SK-N-SH treated with all-trans-retinoic acid at 6 μM for 48 hours (cell line): ENCODE results near the gene GH1.

Experiments
- ARNTL ChIP-seq: fragments of 450-650 bp; formaldehyde crosslinking; IDR thresholded peaks from 2 replicates; pipeline ENCODE4 v1.5.0; 2020; ENCODE audit warnings: low read depth, mild to moderate bottlenecking, moderate library complexity, borderline replicate concordance
- OSR1 ChIP-seq: fragments of 250-450 bp; sonication (Bioruptor Pico); IDR thresholded peaks from 2 replicates; pipeline ENCODE4 v1.8.0; 2022; ENCODE audit warnings: moderate library complexity, mild to moderate bottlenecking, inconsistent platforms
- PPARA ChIP-seq: fragments of 250-450 bp; sonication (Bioruptor Pico); IDR thresholded peaks from 2 replicates; pipeline ENCODE4 v1.5.0; 2020; ENCODE audit warnings: mild to moderate bottlenecking, borderline replicate concordance
- ZFP30 ChIP-seq: fragments of 450-650 bp; formaldehyde crosslinking; IDR thresholded peaks from 2 replicates; pipeline ENCODE4 v1.5.0; 2022; ENCODE audit warnings: mild to moderate bottlenecking, moderate library complexity
- ZNF8 ChIP-seq: fragments of 450-650 bp; formaldehyde crosslinking; IDR thresholded peaks from 2 replicates; pipeline ENCODE4 v1.5.0; 2020; ENCODE audit warnings: mild to moderate bottlenecking, moderate library complexity
- TF ChIP-seq, protein P1 (sequence below): fragments of 250-450 bp; sonication (Bioruptor Pico); IDR thresholded peaks from 2 replicates; pipeline ENCODE4 v1.5.1; 2020; ENCODE audit warnings: low read depth, mild to moderate bottlenecking, moderate library complexity
- TF ChIP-seq, protein P2 (sequence below): fragments of 250-450 bp; sonication (Bioruptor Pico); IDR thresholded peaks from 2 replicates; pipeline ENCODE4 v1.8.0; 2020; ENCODE audit warnings: mild to moderate bottlenecking, moderate library complexity, borderline replicate concordance
- TF ChIP-seq, protein P3 (sequence below): fragments of 250-450 bp; sonication (Bioruptor Pico); IDR thresholded peaks from 2 replicates; pipeline ENCODE4 v1.5.1; 2021; ENCODE audit warnings: mild to moderate bottlenecking, moderate library complexity

DNA sequence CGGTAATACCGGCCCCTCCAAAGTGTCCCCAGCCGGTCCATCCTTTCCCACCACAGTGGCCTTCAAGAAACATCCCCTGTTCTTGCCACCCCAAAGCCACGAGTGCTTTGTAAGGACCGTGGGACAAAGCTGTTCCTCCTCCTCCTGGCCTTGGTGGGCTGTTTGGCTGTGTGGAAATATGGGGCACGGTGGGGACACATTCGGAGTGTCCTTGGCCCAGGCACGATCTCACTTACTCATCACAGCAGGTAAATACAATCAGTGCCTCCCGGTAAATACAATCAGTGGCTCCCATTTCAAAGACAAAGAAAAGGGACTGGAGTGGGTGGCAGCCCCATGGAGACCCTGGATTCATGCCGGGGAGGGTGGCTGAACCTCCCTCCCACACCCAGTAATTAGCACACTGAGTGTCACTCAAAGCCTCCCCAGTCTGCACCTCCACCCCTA lies 43.7 kb upstream of the GH1 start:
- no peak for TF ChIP-seq ZFP30 (CRISPR knock-in tag)
- TF ChIP-seq, protein P1, sequence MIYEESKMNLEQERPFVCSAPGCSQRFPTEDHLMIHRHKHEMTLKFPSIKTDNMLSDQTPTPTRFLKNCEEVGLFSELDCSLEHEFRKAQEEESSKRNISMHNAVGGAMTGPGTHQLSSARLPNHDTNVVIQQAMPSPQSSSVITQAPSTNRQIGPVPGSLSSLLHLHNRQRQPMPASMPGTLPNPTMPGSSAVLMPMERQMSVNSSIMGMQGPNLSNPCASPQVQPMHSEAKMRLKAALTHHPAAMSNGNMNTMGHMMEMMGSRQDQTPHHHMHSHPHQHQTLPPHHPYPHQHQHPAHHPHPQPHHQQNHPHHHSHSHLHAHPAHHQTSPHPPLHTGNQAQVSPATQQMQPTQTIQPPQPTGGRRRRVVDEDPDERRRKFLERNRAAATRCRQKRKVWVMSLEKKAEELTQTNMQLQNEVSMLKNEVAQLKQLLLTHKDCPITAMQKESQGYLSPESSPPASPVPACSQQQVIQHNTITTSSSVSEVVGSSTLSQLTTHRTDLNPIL (CRISPR knock-in tag), result no peak
- TF ChIP-seq, protein P2, sequence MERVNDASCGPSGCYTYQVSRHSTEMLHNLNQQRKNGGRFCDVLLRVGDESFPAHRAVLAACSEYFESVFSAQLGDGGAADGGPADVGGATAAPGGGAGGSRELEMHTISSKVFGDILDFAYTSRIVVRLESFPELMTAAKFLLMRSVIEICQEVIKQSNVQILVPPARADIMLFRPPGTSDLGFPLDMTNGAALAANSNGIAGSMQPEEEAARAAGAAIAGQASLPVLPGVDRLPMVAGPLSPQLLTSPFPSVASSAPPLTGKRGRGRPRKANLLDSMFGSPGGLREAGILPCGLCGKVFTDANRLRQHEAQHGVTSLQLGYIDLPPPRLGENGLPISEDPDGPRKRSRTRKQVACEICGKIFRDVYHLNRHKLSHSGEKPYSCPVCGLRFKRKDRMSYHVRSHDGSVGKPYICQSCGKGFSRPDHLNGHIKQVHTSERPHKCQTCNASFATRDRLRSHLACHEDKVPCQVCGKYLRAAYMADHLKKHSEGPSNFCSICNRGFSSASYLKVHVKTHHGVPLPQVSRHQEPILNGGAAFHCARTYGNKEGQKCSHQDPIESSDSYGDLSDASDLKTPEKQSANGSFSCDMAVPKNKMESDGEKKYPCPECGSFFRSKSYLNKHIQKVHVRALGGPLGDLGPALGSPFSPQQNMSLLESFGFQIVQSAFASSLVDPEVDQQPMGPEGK, result no peak
- TF ChIP-seq, protein P3, sequence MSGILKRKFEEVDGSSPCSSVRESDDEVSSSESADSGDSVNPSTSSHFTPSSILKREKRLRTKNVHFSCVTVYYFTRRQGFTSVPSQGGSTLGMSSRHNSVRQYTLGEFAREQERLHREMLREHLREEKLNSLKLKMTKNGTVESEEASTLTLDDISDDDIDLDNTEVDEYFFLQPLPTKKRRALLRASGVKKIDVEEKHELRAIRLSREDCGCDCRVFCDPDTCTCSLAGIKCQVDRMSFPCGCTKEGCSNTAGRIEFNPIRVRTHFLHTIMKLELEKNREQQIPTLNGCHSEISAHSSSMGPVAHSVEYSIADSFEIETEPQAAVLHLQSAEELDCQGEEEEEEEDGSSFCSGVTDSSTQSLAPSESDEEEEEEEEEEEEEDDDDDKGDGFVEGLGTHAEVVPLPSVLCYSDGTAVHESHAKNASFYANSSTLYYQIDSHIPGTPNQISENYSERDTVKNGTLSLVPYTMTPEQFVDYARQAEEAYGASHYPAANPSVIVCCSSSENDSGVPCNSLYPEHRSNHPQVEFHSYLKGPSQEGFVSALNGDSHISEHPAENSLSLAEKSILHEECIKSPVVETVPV (CRISPR knock-in tag), result no peak
- TF ChIP-seq PPARA (CRISPR knock-in tag), result no peak
- TF ChIP-seq ZNF8 (CRISPR knock-in tag), result no peak
- no peak for TF ChIP-seq ARNTL (CRISPR knock-in tag)
- no peak for TF ChIP-seq OSR1 (CRISPR knock-in tag)
